ENCODE data around the gene CATSPER4. TPM values are rescaled to one million over a fixed set of nuclear protein-coding genes. Genes with fewer than 3 reads are reported as not detected.

The CATSPER4 gene
- total RNA-seq, 1 donor from 2014 or later = not detected

- Mint-ChIP-seq H3K36me3 (ENCODE audit: low read depth) (no peaks in the 10 kb centered on the region), H3K4me1 (no peaks in the 10 kb centered on the region), H3K27me3 (ENCODE audit: low read depth) (no peaks in the 10 kb centered on the region), H3K4me3 (no peak overlapping the region), H3K27ac (ENCODE audit: unreplicated experiment) (no peak overlapping the region), H3K9me3 (no peaks in the 10 kb centered on the region)
- no peak for DNase-seq (ENCODE audit: low read depth, low spot score)
- no peak for TF ChIP-seq CTCF (conservative IDR thresholded peaks at IDR 0.05)
Observed at GRCh38 chr1:26184086-26184485, 6.3 kb upstream of the CATSPER4 start.

DNA sequence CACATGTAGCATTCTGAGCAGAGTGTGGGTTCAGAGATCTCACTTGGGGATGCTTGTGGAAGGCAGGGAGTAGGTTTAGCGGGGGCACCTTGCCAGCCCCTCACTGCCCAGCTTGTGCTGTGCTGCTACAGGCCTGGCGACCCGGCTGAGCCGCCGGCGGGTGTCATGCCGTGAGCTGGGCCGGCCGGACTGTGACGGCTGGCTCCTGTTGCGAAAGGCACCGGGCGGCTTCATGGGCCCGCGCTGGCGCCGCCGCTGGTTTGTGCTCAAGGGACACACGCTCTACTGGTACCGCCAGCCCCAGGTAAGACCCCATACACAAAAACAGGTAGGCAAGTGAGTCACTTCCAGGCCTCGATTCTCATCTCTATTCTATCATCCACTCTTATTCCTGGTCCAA, 5.5 kb upstream of the CATSPER4 start:
- H3K27ac Mint-ChIP-seq (ENCODE audit: unreplicated experiment) = no peak overlapping the region
- H3K36me3 Mint-ChIP-seq (ENCODE audit: low read depth) = no peaks in the 10 kb centered on the region
- H3K9me3 Mint-ChIP-seq = no peaks in the 10 kb centered on the region
- H3K4me3 Mint-ChIP-seq = no peak overlapping the region
- DNase-seq (ENCODE audit: low read depth, low spot score) = no peak
- TF ChIP-seq CTCF (conservative IDR thresholded peaks at IDR 0.05) = no peak
- H3K27me3 Mint-ChIP-seq (ENCODE audit: low read depth) = no peaks in the 10 kb centered on the region
- peaks cover 4% of the 10 kb centered on the region for H3K4me1 Mint-ChIP-seq

DNA sequence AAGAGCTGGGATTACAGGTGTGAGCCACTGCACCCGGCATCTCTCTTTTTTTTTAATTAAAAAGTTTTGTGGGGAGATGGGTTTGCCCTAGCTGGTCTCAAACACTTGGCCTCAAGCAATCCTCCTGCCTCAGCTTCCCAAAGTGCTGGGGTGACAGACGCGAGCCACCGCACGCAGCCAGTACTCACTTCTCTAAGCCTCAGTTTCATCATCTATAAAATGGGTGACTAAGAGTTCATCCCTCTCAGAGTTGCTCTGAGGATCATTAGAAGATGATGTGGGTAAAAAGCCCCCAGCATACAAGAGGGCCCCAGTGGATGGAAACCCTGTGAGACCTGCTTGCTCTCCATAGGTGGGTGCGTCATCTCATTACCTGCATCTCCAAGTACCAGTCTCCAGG, 2.5 kb upstream of the CATSPER4 start:
- Mint-ChIP-seq H3K27me3 (ENCODE audit: low read depth) (no peaks in the 10 kb centered on the region), H3K4me1 (peaks cover 14% of the 10 kb centered on the region), H3K4me3 (no peak overlapping the region), H3K27ac (ENCODE audit: unreplicated experiment) (no peak overlapping the region), H3K9me3 (no peaks in the 10 kb centered on the region), H3K36me3 (ENCODE audit: low read depth) (no peaks in the 10 kb centered on the region)
- no peak for DNase-seq (ENCODE audit: low read depth, low spot score)
- no peak for TF ChIP-seq CTCF (conservative IDR thresholded peaks at IDR 0.05)

DNA sequence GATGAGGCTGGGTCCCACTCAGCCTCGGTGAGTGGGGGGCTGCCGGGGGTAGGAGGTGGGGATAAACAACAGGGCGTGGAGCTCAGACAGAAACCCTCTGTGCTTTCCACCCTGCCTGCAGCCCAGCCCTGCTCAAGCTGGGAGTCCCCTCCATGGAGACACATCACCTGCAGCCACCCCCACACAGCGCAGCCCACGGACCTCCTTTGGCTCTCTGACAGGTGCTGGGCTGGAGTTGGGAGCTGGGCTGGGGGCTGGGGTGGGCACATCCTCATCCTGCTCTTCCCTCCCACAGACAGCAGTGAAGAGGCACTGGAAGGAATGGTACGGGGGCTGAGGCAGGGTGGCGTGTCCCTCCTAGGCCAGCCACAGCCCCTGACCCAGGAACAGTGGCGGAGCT, 1.9 kb upstream of the CATSPER4 start:
- Mint-ChIP-seq H3K9me3 (no peaks in the 10 kb centered on the region), H3K36me3 (ENCODE audit: low read depth) (no peaks in the 10 kb centered on the region), H3K27ac (ENCODE audit: unreplicated experiment) (no peak overlapping the region), H3K4me1 (peaks cover 14% of the 10 kb centered on the region), H3K27me3 (ENCODE audit: low read depth) (no peaks in the 10 kb centered on the region), H3K4me3 (no peak overlapping the region)
- no peak for TF ChIP-seq CTCF (conservative IDR thresholded peaks at IDR 0.05)
- no peak for DNase-seq (ENCODE audit: low read depth, low spot score)

- Mint-ChIP-seq H3K9me3 (no peaks in the 10 kb centered on the region), H3K4me3 (no peak overlapping the region), H3K36me3 (ENCODE audit: low read depth) (no peaks in the 10 kb centered on the region), H3K27me3 (ENCODE audit: low read depth) (no peaks in the 10 kb centered on the region), H3K4me1 (peaks cover 14% of the 10 kb centered on the region), H3K27ac (ENCODE audit: unreplicated experiment) (no peak overlapping the region)
- DNase-seq (ENCODE audit: low read depth, low spot score) = no peak
- TF ChIP-seq CTCF (conservative IDR thresholded peaks at IDR 0.05) = no peak
Observed at GRCh38 chr1:26189331-26189730, 1.1 kb upstream of the CATSPER4 start.

- Mint-ChIP-seq H3K4me3 (no peak overlapping the region), H3K27me3 (ENCODE audit: low read depth) (no peaks in the 10 kb centered on the region), H3K27ac (ENCODE audit: unreplicated experiment) (no peak overlapping the region)
Observed at GRCh38 chr1:26189751-26190275, 589 bp upstream of the CATSPER4 start.

More at GRCh38 chr1:26189751-26190275, 589 bp upstream of the CATSPER4 start:
- Mint-ChIP-seq H3K36me3 (ENCODE audit: low read depth) (no peaks in the 10 kb centered on the region), H3K4me1 (peaks cover 14% of the 10 kb centered on the region), H3K9me3 (no peaks in the 10 kb centered on the region)
- DNase-seq (ENCODE audit: low read depth, low spot score) = no peak
- TF ChIP-seq CTCF (conservative IDR thresholded peaks at IDR 0.05) = no peak
